SK-N-SH (cell line): Measurements from ENCODE around the gene CRTC1. TPM values are rescaled to one million over a fixed set of nuclear protein-coding genes. Genes with fewer than 3 reads are reported as not detected.

ENCODE experiments used
- CTCF ChIA-PET: fragments of 300-600, 350-600 bp; formaldehyde crosslinking; extraction: SDS; loops from one replicate; lab custom pipeline; 2021; lab: Yijun Ruan, JAX
- POLR2A ChIA-PET: fragments of 350-600 bp; sonication (Branson Sonifier 250); formaldehyde crosslinking; extraction: SDS; loops from one replicate; lab custom pipeline; 2020; ENCODE audit warnings: antibody characterized with exemption, inconsistent platforms; lab: Yijun Ruan, JAX
- DNase-seq: peaks from one replicate; pipeline ENCODE4 v3.0.0; 2012
- H2AFZ ChIP-seq: fragments of 200-600 bp; sonication (generic); 2 replicates; pipeline ENCODE4 v1.8.1; 2016; ENCODE audit warnings: antibody characterized with exemption, mild to moderate bottlenecking, low read depth
- H3F3A ChIP-seq: fragments of 200-600 bp; sonication (generic); replicated peaks from 2 replicates; pipeline ENCODE3; 2016; ENCODE audit warnings: antibody characterized with exemption, mild to moderate bottlenecking; ENCODE audit not compliant: insufficient read depth
- H3K27ac ChIP-seq, 2 experiments: fragments of 200-500 bp in 1 of 2; fragments of 200-600 bp in 1 of 2; sonication (Bioruptor generic) in 1 of 2; sonication (generic), shearing (Covaris generic) in 1 of 2; 2 replicates each; pipeline versions ENCODE4 v1.5.1 to v1.6.1; 2014 to 2016; ENCODE audit warnings: low read depth in 2 of 2, inconsistent platforms in 1 of 2, low read length in 1 of 2, mild to moderate bottlenecking in 1 of 2, mixed read lengths in 1 of 2
- H3K27me3 ChIP-seq: fragments of 200-600 bp; sonication (generic), shearing (Covaris generic); 2 replicates; pipeline ENCODE4 v1.6.1; 2016; ENCODE audit warnings: mixed run types; ENCODE audit not compliant: insufficient read depth
- H3K36me3 ChIP-seq, 2 experiments: fragments of 200-500 bp in 1 of 2; fragments of 200-600 bp in 1 of 2; sonication (Bioruptor generic) in 1 of 2; sonication (generic) in 1 of 2; replicated peaks in 1 of 2; 2 replicates each; pipeline versions ENCODE3 to v1.5.1; 2014 to 2016; ENCODE audit warnings: low read length in 1 of 2, mild to moderate bottlenecking in 1 of 2; ENCODE audit not compliant: insufficient read depth in 2 of 2, control insufficient read depth in 1 of 2
- H3K4me1 ChIP-seq, 2 experiments: fragments of 200-500 bp in 1 of 2; fragments of 200-600 bp in 1 of 2; sonication (Bioruptor generic) in 1 of 2; sonication (generic), shearing (Covaris generic) in 1 of 2; 2 replicates each; pipeline versions ENCODE4 v1.5.1 to v1.6.1; 2014 to 2016; ENCODE audit warnings: low read depth in 1 of 2, low read length in 1 of 2, mixed run types in 1 of 2; ENCODE audit not compliant: insufficient read depth in 2 of 2, control insufficient read depth in 1 of 2
- H3K4me2 ChIP-seq: fragments of 200-600 bp; sonication (generic), shearing (Covaris generic); 2 replicates; pipeline ENCODE4 v1.6.1; 2017; ENCODE audit warnings: mixed run types
- H3K4me3 ChIP-seq, 2 experiments: fragments of 200-500 bp in 1 of 2; fragments of 200-600 bp in 1 of 2; sonication (Bioruptor generic) in 1 of 2; sonication (generic), shearing (Covaris generic) in 1 of 2; 2 replicates each; pipeline versions ENCODE4 v1.5.1 to v1.8.1; 2014 to 2016; ENCODE audit warnings: low read depth in 2 of 2, inconsistent platforms in 1 of 2, low read length in 1 of 2, mild to moderate bottlenecking in 1 of 2, mixed read lengths in 1 of 2, moderate library complexity in 1 of 2
- H3K79me2 ChIP-seq: fragments of 200-600 bp; sonication (generic); 2 replicates; pipeline ENCODE4 v1.8.1; 2017; ENCODE audit warnings: mild to moderate bottlenecking; ENCODE audit not compliant: insufficient read depth
- H3K9ac ChIP-seq: fragments of 200-600 bp; sonication (generic); 2 replicates; pipeline ENCODE4 v1.6.1; 2017; ENCODE audit warnings: mixed run types
- H3K9me2 ChIP-seq: fragments of 200-600 bp; sonication (generic); 2 replicates; pipeline ENCODE4 v1.6.1; 2017; ENCODE audit warnings: mixed run types
- H3K9me3 ChIP-seq: fragments of 200-600 bp; sonication (generic); 2 replicates; pipeline ENCODE4 v1.6.1; 2017; ENCODE audit warnings: mixed run types, mild to moderate bottlenecking, moderate library complexity
- H4K20me1 ChIP-seq: fragments of 200-600 bp; sonication (generic); 2 replicates; pipeline ENCODE4 v1.6.1; 2017; ENCODE audit warnings: mild to moderate bottlenecking, mixed run types; ENCODE audit not compliant: insufficient read depth
- MXI1 ChIP-seq: IDR thresholded peaks from 2 replicates; pipeline ENCODE4 v1.6.1; 2012; ENCODE audit warnings: mild to moderate bottlenecking, low read depth, low read length, improper control_type of control experiment
- NFIC ChIP-seq: IDR thresholded peaks from 2 replicates; pipeline ENCODE4 v1.4.0; 2012; ENCODE audit warnings: borderline replicate concordance
- NRF1 ChIP-seq: IDR thresholded peaks from 2 replicates; pipeline ENCODE4 v1.6.1; 2012; ENCODE audit warnings: low read depth, mild to moderate bottlenecking, low read length
- RCOR1 ChIP-seq: fragments of 150-350 bp; IDR thresholded peaks from 2 replicates; pipeline ENCODE4 v1.6.1; 2017; ENCODE audit warnings: antibody characterized with exemption, low read length
- SMC3 ChIP-seq: IDR thresholded peaks from 2 replicates; pipeline ENCODE4 v1.6.1; 2012; ENCODE audit warnings: low read depth, low read length, improper control_type of control experiment
- WGBS: methylation state at CpG from one replicate; pipeline ENCODE4 v1.1.6; 2017; ENCODE audit warnings: low lambda C conversion rate; 5-methylcytosine and 5-hydroxymethylcytosine counted together
- polyA plus RNA-seq, 3 experiments: library from polyadenylated mRNA; depleted of rRNA; stranded (reverse); fragments of >200 nt; gene quantifications; 2 replicates each; pipeline ENCODE4 v1.2.3, GENCODE V29; 2012
- TF ChIP-seq, protein P1 (sequence below): IDR thresholded peaks from 2 replicates; pipeline ENCODE4 v1.4.0; 2012; ENCODE audit warnings: low read depth, borderline replicate concordance
- TF ChIP-seq, protein P2 (sequence below): fragments of 200-600 bp; sonication (generic); IDR thresholded peaks from 2 replicates; pipeline ENCODE4 v1.6.1; 2017; ENCODE audit warnings: antibody characterized with exemption, mild to moderate bottlenecking, moderate library complexity
- TF ChIP-seq, protein P3 (sequence below): IDR thresholded peaks from 2 replicates; pipeline ENCODE4 v1.6.1; 2012; ENCODE audit warnings: mild to moderate bottlenecking, low read depth, low read length, moderate library complexity

The CRTC1 gene
- polyA plus RNA-seq, 1 of the 3 experiments (the other 2 are of a cell fraction), result 5.0 TPM

GRCh38 chr19:18701250-18701608 is 17.7 kb downstream of the CRTC1 start:
- H3K4me3 ChIP-seq, result peak overlapping the region; percentile 46 to 62

GRCh38 chr19:18704054-18704453 is 20.6 kb downstream of the CRTC1 start:
- H3K4me1 ChIP-seq, result peaks cover 14 to 26% of the 10 kb centered on the region in 2 experiments; a peak in 2 of 4 replicates
- H3K4me2 ChIP-seq, result no peak overlapping the region
- H3K9ac ChIP-seq, result no peak overlapping the region
- H3K27me3 ChIP-seq, result no peaks in the 10 kb centered on the region
- no peak overlapping the region for H3K27ac ChIP-seq
- CTCF ChIA-PET, result interaction anchor here (0.7 to 1.3 kb wide), 2 partner anchors 110 to 186 kb away, joined by 3 read pairs; no protein-coding TSS in a partner anchor
- no peak overlapping the region for H3K4me3 ChIP-seq
- POLR2A ChIA-PET, result no interaction called here
- TF ChIP-seq, protein P1, sequence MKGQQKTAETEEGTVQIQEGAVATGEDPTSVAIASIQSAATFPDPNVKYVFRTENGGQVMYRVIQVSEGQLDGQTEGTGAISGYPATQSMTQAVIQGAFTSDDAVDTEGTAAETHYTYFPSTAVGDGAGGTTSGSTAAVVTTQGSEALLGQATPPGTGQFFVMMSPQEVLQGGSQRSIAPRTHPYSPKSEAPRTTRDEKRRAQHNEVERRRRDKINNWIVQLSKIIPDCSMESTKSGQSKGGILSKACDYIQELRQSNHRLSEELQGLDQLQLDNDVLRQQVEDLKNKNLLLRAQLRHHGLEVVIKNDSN, result no peak
- TF ChIP-seq, protein P2, sequence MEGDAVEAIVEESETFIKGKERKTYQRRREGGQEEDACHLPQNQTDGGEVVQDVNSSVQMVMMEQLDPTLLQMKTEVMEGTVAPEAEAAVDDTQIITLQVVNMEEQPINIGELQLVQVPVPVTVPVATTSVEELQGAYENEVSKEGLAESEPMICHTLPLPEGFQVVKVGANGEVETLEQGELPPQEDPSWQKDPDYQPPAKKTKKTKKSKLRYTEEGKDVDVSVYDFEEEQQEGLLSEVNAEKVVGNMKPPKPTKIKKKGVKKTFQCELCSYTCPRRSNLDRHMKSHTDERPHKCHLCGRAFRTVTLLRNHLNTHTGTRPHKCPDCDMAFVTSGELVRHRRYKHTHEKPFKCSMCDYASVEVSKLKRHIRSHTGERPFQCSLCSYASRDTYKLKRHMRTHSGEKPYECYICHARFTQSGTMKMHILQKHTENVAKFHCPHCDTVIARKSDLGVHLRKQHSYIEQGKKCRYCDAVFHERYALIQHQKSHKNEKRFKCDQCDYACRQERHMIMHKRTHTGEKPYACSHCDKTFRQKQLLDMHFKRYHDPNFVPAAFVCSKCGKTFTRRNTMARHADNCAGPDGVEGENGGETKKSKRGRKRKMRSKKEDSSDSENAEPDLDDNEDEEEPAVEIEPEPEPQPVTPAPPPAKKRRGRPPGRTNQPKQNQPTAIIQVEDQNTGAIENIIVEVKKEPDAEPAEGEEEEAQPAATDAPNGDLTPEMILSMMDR, result no peak
- no peak for TF ChIP-seq NRF1
- TF ChIP-seq SMC3, result no peak
- TF ChIP-seq, protein P3, sequence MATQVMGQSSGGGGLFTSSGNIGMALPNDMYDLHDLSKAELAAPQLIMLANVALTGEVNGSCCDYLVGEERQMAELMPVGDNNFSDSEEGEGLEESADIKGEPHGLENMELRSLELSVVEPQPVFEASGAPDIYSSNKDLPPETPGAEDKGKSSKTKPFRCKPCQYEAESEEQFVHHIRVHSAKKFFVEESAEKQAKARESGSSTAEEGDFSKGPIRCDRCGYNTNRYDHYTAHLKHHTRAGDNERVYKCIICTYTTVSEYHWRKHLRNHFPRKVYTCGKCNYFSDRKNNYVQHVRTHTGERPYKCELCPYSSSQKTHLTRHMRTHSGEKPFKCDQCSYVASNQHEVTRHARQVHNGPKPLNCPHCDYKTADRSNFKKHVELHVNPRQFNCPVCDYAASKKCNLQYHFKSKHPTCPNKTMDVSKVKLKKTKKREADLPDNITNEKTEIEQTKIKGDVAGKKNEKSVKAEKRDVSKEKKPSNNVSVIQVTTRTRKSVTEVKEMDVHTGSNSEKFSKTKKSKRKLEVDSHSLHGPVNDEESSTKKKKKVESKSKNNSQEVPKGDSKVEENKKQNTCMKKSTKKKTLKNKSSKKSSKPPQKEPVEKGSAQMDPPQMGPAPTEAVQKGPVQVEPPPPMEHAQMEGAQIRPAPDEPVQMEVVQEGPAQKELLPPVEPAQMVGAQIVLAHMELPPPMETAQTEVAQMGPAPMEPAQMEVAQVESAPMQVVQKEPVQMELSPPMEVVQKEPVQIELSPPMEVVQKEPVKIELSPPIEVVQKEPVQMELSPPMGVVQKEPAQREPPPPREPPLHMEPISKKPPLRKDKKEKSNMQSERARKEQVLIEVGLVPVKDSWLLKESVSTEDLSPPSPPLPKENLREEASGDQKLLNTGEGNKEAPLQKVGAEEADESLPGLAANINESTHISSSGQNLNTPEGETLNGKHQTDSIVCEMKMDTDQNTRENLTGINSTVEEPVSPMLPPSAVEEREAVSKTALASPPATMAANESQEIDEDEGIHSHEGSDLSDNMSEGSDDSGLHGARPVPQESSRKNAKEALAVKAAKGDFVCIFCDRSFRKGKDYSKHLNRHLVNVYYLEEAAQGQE, result no peak
- peaks cover 45% of the 10 kb centered on the region for H3K79me2 ChIP-seq
- H2AFZ ChIP-seq, result no peak overlapping the region
- no peak for DNase-seq
- H3F3A ChIP-seq, result peaks cover 16% of the 10 kb centered on the region
- WGBS, result 80% methylated on average over 4 of the region's 4 CpGs
- H3K9me2 ChIP-seq, result no peaks in the 10 kb centered on the region
- H3K36me3 ChIP-seq, result no peaks in the 10 kb centered on the region
- H3K9me3 ChIP-seq, result no peaks in the 10 kb centered on the region
- peaks cover 40% of the 10 kb centered on the region for H4K20me1 ChIP-seq

More at GRCh38 chr19:18701250-18701608, 17.7 kb downstream of the CRTC1 start:
- POLR2A ChIA-PET, result no interaction called here
- Histone ChIP-seq H3K9ac (peak overlapping the region; percentile 52; the same call in 1 of the 2 replicates), H3K9me2 (no peaks in the 10 kb centered on the region), H3K9me3 (no peaks in the 10 kb centered on the region), H3F3A (peaks cover 11% of the 10 kb centered on the region), H3K4me1 (peaks cover 14 to 28% of the 10 kb centered on the region in 2 experiments; a peak in 2 of 4 replicates), H3K27me3 (no peaks in the 10 kb centered on the region), H3K27ac (peak overlapping the region; percentile 60 to 92; a peak in 3 of 4 replicates), H3K4me2 (peak overlapping the region; percentile 95), H2AFZ (no peak overlapping the region), H4K20me1 (peaks cover 43% of the 10 kb centered on the region), H3K36me3 (no peaks in the 10 kb centered on the region), H3K79me2 (peaks cover 36% of the 10 kb centered on the region)
- DNase-seq, result peak; percentile 44
- CTCF ChIA-PET, result interaction anchor here (0.7 to 1.7 kb wide), 5 partner anchors 12 to 107 kb away, joined by 3 read pairs; no protein-coding TSS in a partner anchor
- TF ChIP-seq MXI1 (no peak), RCOR1 (no peak), NFIC (0 out of 2 replicates have a peak, but pooled peaks have one; percentile 15)
- WGBS, result 10% methylated on average over 6 of the region's 7 CpGs
